Loucy (cell line): ENCODE measurements around the gene PURA.

ENCODE experiments used
- H2AFZ ChIP-seq: fragments of 200-600 bp; sonication (generic); 2 replicates; pipeline ENCODE4 v1.6.0; 2016; ENCODE audit warnings: antibody characterized with exemption, mild to moderate bottlenecking, low read length, moderate library complexity
- H3F3A ChIP-seq: fragments of 200-600 bp; 2 replicates; pipeline ENCODE4 v1.6.0; 2016; ENCODE audit warnings: antibody characterized with exemption, low read depth, mild to moderate bottlenecking
- H3K27me3 ChIP-seq: fragments of 200-600 bp; sonication (generic); 2 replicates; pipeline ENCODE4 v1.6.1; 2014; ENCODE audit warnings: low read length, mild to moderate bottlenecking; ENCODE audit not compliant: insufficient read depth, poor library complexity, severe bottlenecking
- H3K36me3 ChIP-seq: fragments of 200-600 bp; sonication (generic); 2 replicates; pipeline ENCODE4 v1.6.1; 2016; ENCODE audit warnings: low read length; ENCODE audit not compliant: insufficient read depth
- H3K4me1 ChIP-seq: fragments of 200-600 bp; sonication (generic); 2 replicates; pipeline ENCODE4 v1.5.1; 2014; ENCODE audit warnings: low read length, mild to moderate bottlenecking; ENCODE audit not compliant: insufficient read depth, poor library complexity, severe bottlenecking
- H3K4me2 ChIP-seq: fragments of 200-600 bp; sonication (generic); 2 replicates; pipeline ENCODE4 v1.6.0; 2014; ENCODE audit warnings: antibody characterized with exemption, low read length, low read depth, mild to moderate bottlenecking; ENCODE audit not compliant: poor library complexity, severe bottlenecking
- H3K4me3 ChIP-seq: fragments of 200-600 bp; sonication (generic); 2 replicates; pipeline ENCODE4 v1.5.1; 2014; ENCODE audit warnings: low read length, mild to moderate bottlenecking, mixed read lengths; ENCODE audit not compliant: poor library complexity, severe bottlenecking
- H3K79me2 ChIP-seq: fragments of 200-600 bp; sonication (generic); 2 replicates; pipeline ENCODE4 v1.6.1; 2014; ENCODE audit warnings: low read length; ENCODE audit not compliant: insufficient read depth
- H3K9ac ChIP-seq: fragments of 200-600 bp; sonication (generic); 2 replicates; pipeline ENCODE4 v1.6.0; 2014; ENCODE audit warnings: mild to moderate bottlenecking, low read depth, low read length, moderate library complexity; ENCODE audit not compliant: poor library complexity, severe bottlenecking
- H3K9me2 ChIP-seq: fragments of 200-600 bp; sonication (generic); replicated peaks from 2 replicates; pipeline ENCODE4 v1.6.1; 2016; ENCODE audit warnings: low read depth, low read length, mixed read lengths
- H3K9me3 ChIP-seq: fragments of 200-600 bp; sonication (generic); 2 replicates; pipeline ENCODE4 v1.6.1; 2014; ENCODE audit warnings: mild to moderate bottlenecking, antibody characterized with exemption, low read length, low read depth; ENCODE audit not compliant: insufficient read depth
- H4K20me1 ChIP-seq: fragments of 200-600 bp; sonication (generic); 2 replicates; pipeline ENCODE4 v1.6.0; 2014; ENCODE audit warnings: antibody characterized with exemption, low read length, mild to moderate bottlenecking; ENCODE audit not compliant: insufficient read depth, poor library complexity, severe bottlenecking
- CTCF ChIP-seq: fragments of 200-600 bp; sonication (generic); conservative IDR thresholded peaks from 2 replicates; pipeline ENCODE4 v1.5.1; 2014; ENCODE audit warnings: mild to moderate bottlenecking, antibody characterized with exemption, low read length
- EZH2phosphoT487 ChIP-seq: fragments of 200-600 bp; IDR thresholded peaks from 2 replicates; pipeline ENCODE4 v1.6.1; 2018; ENCODE audit warnings: antibody characterized with exemption, mild to moderate bottlenecking, moderate library complexity, borderline replicate concordance

PURA gene

GRCh38 chr5:140093179-140093578 is 20.7 kb upstream of the PURA start:
- Histone ChIP-seq H4K20me1 (no peaks in the 10 kb centered on the region), H3K4me1 (no peaks in the 10 kb centered on the region), H3K4me3 (no peak overlapping the region), H3F3A (no peaks in the 10 kb centered on the region), H3K79me2 (no peaks in the 10 kb centered on the region), H2AFZ (no peak overlapping the region), H3K36me3 (no peaks in the 10 kb centered on the region), H3K9ac (no peak overlapping the region), H3K9me3 (peaks cover 5% of the 10 kb centered on the region; the same call in 1 of the 2 replicates), H3K4me2 (no peak overlapping the region), H3K9me2 (no peaks in the 10 kb centered on the region), H3K27me3 (no peaks in the 10 kb centered on the region)
- TF ChIP-seq EZH2phosphoT487, result no peak
- no peak for TF ChIP-seq CTCF

DNA sequence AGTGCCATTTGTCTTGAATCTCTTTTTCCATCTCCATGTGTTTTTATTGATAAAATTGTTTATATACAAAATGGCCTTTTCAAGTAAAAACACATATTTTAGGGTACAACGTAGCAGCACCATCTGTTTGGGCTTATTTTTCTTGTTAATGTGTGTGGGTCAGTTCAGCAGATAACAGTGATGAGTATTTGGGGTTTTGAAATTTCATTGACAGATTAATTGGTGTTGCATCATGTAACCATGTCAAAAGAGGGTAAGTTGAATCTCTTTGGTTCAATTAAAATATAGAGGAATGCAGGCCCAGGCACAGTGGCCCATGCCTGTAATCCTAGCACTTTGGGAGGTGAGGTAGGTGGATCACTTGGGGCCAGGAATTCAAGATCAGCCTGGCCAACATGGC is 20.0 kb upstream of the PURA start:
- no peak overlapping the region for H3K4me2 ChIP-seq
- no peaks in the 10 kb centered on the region for H3K27me3 ChIP-seq
- H3K9ac ChIP-seq, result no peak overlapping the region
- no peaks in the 10 kb centered on the region for H3K36me3 ChIP-seq
- H2AFZ ChIP-seq, result no peak overlapping the region
- H3K4me1 ChIP-seq, result no peaks in the 10 kb centered on the region
- H3K4me3 ChIP-seq, result no peak overlapping the region
- no peak for TF ChIP-seq EZH2phosphoT487
- no peak for TF ChIP-seq CTCF
- H4K20me1 ChIP-seq, result no peaks in the 10 kb centered on the region
- H3K9me3 ChIP-seq, result peaks cover 5% of the 10 kb centered on the region; the same call in 1 of the 2 replicates
- H3K9me2 ChIP-seq, result no peaks in the 10 kb centered on the region
- no peaks in the 10 kb centered on the region for H3F3A ChIP-seq
- H3K79me2 ChIP-seq, result no peaks in the 10 kb centered on the region

DNA sequence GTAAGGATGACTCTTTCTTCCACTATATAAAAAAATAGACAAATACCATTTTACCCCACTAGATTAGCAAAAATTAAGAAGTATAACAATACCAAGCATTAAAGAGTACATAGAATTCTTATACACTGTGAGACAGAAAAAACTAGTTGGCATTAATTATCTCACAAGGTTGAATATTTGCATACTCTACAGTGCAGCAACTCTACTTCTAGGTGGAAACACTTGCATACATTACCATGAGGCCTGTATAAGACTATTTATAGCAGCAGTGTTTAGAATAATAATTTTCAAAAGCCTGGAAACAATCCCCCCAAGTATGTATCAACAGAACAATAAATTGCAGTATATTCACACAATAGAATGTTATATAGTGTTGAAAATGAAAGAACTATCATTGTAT is 19.0 kb upstream of the PURA start:
- Histone ChIP-seq H2AFZ (no peak overlapping the region), H3K79me2 (no peaks in the 10 kb centered on the region), H3K9ac (no peak overlapping the region), H3K4me3 (no peak overlapping the region), H4K20me1 (no peaks in the 10 kb centered on the region), H3K9me3 (peaks cover 5% of the 10 kb centered on the region; the same call in 1 of the 2 replicates), H3K9me2 (no peaks in the 10 kb centered on the region), H3K27me3 (no peaks in the 10 kb centered on the region), H3F3A (no peaks in the 10 kb centered on the region), H3K4me2 (no peak overlapping the region), H3K36me3 (no peaks in the 10 kb centered on the region), H3K4me1 (no peaks in the 10 kb centered on the region)
- TF ChIP-seq EZH2phosphoT487, result no peak
- no peak for TF ChIP-seq CTCF
